Stimulated activated CD8-positive, alpha-beta memory T cell treated with anti-CD3 and anti-CD28 coated beads, Interleukin-7, amount 100 ng/mL, for 4 hours (primary cell): Measurements from ENCODE around the gene SHC1.

Experiments
- DNase-seq, 2 donors: peaks; one replicate each; pipeline ENCODE4 v3.0.0-alpha.2; 2020; ENCODE audit warnings: low read depth in 2 of 2

SHC1 gene

GRCh38 chr1:154970631-154971340 lies at the start of gene SHC1:
SHC1 (minus strand) TSS chr1:154970747; CDS start chr1:154970526, 221 bp downstream.
- DNase-seq = no peak

GRCh38 chr1:155019377-155020245 lies 49.1 kb upstream of the SHC1 start:
- no peak for DNase-seq

- no peak for DNase-seq
These were observed 48.2 kb upstream of the SHC1 start for GRCh38 chr1:155018617-155019348.

GRCh38 chr1:155017946-155018316 lies 47.4 kb upstream of the SHC1 start:
- no peak for DNase-seq

GRCh38 chr1:155017041-155017945 lies 46.7 kb upstream of the SHC1 start:
- peak; percentile 84 to 90 for DNase-seq

GRCh38 chr1:155016231-155016831 lies 45.8 kb upstream of the SHC1 start:
- DNase-seq = no peak

GRCh38 chr1:155015527-155016230 lies 45.1 kb upstream of the SHC1 start:
- DNase-seq = no peak

GRCh38 chr1:155014709-155015508 lies 44.4 kb upstream of the SHC1 start:
- no peak for DNase-seq

- DNase-seq = no peak
These were observed 43.1 kb upstream of the SHC1 start for GRCh38 chr1:155013632-155014031.

GRCh38 chr1:155012776-155013602 lies 42.4 kb upstream of the SHC1 start:
- DNase-seq = no peak

- no peak for DNase-seq
These were observed 41.5 kb upstream of the SHC1 start for GRCh38 chr1:155012026-155012546.

- DNase-seq = no peak
These were observed 41.0 kb upstream of the SHC1 start for GRCh38 chr1:155011437-155012025.

- no peak for DNase-seq
These were observed 40.5 kb upstream of the SHC1 start for GRCh38 chr1:155011004-155011416.

- DNase-seq = no peak
These were observed 39.8 kb upstream of the SHC1 start for GRCh38 chr1:155010211-155010918.

- no peak for DNase-seq
These were observed 39.2 kb upstream of the SHC1 start for GRCh38 chr1:155009742-155010141.

GRCh38 chr1:155009221-155009711 lies 38.7 kb upstream of the SHC1 start:
- no peak for DNase-seq
